ENCODE measurements around the gene PRSS50. TPM values are rescaled to one million over a fixed set of nuclear protein-coding genes. Genes with fewer than 3 reads are reported as not detected.
A peak's percentile ranks its signal among the peaks of the same experiment; 100 is the strongest.

The PRSS50 gene
- polyA plus RNA-seq, 1 donor from 2014 or later: not detected

DNA sequence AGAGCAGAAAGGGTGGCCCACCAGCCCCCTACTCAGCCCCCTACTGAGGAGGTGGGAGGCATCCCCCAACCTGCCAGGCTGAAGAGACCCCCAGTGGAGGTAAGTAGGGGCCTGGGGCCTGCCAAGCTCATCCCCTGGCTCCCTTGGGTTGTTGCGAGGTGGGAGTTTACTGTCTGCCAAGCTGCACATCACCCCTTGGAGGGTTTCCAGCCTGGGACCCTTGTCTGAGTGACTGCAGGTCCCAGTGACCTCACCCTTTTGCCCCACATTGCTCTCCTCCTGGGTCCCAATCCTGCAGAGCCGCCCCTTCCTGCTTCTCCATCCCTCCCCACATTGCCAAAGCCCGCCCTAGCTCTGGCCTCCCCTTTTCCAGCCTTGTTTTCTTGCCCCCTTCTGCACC lies 23.1 kb downstream of the PRSS50 start:
- H3K4me1 Mint-ChIP-seq: peaks cover 5 to 22% (median 14%) of the 10 kb centered on the region in 3 donors
- peak overlapping the region in 1 of 3 donors; percentile 39 for H3K27ac Mint-ChIP-seq
- peaks cover 5% of the 10 kb centered on the region for H3K27me3 Mint-ChIP-seq
- H3K4me3 Mint-ChIP-seq: peak overlapping the region in 2 of 4 donors; percentile 16 to 57
- H3K36me3 Mint-ChIP-seq: no peaks in the 10 kb centered on the region
- H3K9me3 Mint-ChIP-seq: peaks cover 0 to 2% (median 0%) of the 10 kb centered on the region in 3 donors

DNA sequence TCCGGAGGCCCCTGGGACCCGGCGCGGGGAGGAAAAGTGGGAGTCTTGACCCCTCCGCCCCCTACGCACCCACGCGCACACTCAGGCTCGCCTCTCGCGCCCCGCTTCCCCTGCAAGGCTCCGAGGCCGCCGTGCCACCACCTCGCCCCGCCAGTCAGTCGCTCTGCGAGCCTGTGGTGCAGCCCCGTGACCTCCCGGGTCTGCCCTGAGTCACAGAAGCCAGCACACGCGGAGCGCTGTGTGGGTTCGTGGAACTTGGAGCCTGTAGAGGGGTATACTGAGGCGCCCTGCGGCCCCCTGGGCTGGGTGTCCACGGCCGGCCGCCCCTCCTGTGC lies 23.8 kb downstream of the PRSS50 start:
- Mint-ChIP-seq H3K27me3 (peaks cover 5% of the 10 kb centered on the region), H3K9me3 (peaks cover 0 to 2% (median 0%) of the 10 kb centered on the region in 3 donors), H3K4me3 (peak overlapping the region in 3 of 4 donors; percentile 66 to 76 (median 70)), H3K27ac (no peak overlapping the region), H3K4me1 (peaks cover 5 to 22% (median 14%) of the 10 kb centered on the region in 3 donors), H3K36me3 (no peaks in the 10 kb centered on the region)

DNA sequence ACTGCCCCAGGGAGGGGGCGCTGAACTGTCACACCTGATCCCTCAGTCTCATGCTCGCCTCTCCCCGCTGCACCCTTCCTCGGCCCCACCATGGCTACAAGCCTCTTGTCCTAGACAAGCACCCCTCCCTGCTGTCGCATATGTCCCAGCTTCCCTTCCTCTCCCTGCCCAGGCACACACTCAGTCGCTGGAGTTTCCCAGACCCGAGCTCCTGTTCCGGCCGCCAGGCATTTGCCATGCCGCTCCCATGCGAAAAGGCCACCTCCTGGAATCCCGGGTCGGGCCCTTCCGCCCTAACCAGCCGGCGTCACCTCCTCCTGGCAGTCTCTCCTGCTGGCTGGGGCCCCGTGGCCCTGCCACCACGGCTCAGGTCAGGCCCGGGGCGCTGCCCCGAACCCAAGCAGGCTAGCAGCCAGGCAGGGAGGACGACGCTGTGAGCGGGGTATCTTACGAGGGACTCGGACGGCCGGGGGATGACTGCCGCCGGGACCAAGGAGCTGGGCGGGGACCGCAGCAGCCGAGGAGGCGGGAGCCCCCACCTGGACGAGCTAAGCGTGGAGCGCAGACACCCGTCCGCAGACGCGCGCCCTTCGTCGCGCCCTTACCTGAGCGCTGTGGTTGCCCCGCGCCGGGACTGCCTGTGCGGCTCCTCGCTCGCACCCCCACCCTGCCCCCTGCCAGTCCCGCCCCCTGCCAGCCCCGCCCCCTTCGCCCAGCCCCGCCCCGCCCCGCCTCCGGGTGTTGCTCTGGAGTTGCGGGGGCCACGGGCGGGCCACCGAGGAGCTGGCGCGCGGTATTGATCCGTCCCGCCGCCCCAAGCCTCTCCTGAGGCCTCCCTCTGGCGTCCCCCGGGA lies 24.4 kb downstream of the PRSS50 start, which contains the start of gene ALS2CL:
TSS of gene ALS2CL (minus strand) at position 642 of the 854 bp plus-strand sequence. CDS start 4,239 bp downstream, outside the sequence.
- H3K36me3 Mint-ChIP-seq: no peaks in the 10 kb centered on the region
- H3K9me3 Mint-ChIP-seq: peaks cover 0 to 2% (median 0%) of the 10 kb centered on the region in 3 donors
- peaks cover 5% of the 10 kb centered on the region for H3K27me3 Mint-ChIP-seq
- H3K4me3 Mint-ChIP-seq: peak within 1 kb of the TSS; percentile 83 to 92 (median 89)
- peak within 1 kb of the TSS in 2 of 3 donors; percentile 23 to 39 for H3K27ac Mint-ChIP-seq
- peaks cover 5 to 22% (median 14%) of the 10 kb centered on the region in 3 donors for H3K4me1 Mint-ChIP-seq

DNA sequence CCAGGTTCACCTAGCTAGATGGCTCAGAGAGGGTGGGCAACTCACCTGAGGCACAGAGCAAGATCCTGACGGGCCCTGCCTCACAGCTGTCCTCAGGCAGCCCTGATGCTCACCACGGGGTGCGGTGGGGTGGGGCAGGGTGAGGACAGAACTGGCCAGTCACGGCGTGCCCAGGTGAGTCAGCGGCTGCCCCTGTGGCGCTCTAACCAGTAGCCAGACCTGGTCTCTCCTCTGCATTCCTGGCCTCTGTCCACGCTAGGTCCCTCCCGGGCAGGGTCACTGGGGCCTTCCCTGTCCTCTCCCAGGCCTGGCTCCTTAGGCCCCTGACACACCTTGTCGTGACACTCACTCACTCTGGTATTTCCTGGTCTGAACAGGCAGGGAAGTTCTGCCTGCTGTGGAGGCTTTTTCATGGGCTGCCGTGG lies 25.1 kb downstream of the PRSS50 start:
- peaks cover 0 to 2% (median 0%) of the 10 kb centered on the region in 3 donors for H3K9me3 Mint-ChIP-seq
- H3K4me3 Mint-ChIP-seq: peak overlapping the region; percentile 83 to 92 (median 89)
- H3K27me3 Mint-ChIP-seq: peaks cover 5% of the 10 kb centered on the region
- H3K36me3 Mint-ChIP-seq: no peaks in the 10 kb centered on the region
- H3K27ac Mint-ChIP-seq: no peak overlapping the region
- H3K4me1 Mint-ChIP-seq: peaks cover 5 to 20% (median 14%) of the 10 kb centered on the region in 3 donors

DNA sequence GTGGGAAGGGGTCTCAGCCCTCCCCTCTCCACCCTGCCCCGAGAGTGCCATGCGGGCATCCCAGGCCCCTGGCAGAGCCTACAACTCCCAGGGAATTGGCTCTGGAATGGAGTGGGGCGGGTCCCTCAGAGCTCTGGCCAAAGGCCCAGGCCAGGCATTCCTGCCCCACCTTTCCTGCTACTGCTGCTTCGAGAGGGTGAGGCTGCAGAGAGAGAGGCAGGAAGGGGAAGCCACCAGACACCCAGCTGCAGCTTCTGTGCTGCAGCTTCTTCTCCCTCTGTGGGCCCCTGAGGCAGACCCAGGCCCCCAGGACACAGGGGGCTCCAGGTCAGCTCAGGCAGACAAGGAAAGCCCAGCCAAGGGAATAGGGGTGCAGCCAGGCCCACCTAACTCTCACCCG lies 26.9 kb downstream of the PRSS50 start:
- H3K36me3 Mint-ChIP-seq: no peaks in the 10 kb centered on the region
- H3K27me3 Mint-ChIP-seq: peaks cover 5% of the 10 kb centered on the region
- no peak overlapping the region for H3K27ac Mint-ChIP-seq
- H3K4me3 Mint-ChIP-seq: no peak overlapping the region
- peaks cover 0 to 2% (median 0%) of the 10 kb centered on the region in 3 donors for H3K9me3 Mint-ChIP-seq
- peaks cover 2 to 17% (median 13%) of the 10 kb centered on the region in 3 donors for H3K4me1 Mint-ChIP-seq

DNA sequence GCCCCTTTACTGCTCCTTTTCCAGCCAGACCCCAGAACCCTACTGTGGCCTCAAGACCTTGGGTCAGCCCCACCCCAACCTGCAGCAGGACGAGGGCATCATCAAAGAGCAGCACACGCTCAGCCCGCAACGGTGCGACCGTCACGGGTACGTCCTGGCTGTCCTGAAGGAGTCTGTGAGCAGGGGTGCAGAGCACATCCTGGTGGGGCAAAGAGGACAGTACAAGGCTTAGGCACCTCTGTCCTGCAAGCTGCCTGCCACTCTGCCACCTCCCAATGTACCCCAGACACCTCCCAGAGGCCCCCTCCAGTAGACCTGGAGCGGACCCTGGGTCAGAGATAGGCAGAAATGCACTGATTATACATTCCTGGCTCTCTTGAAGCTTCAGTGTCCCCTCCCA lies 32.2 kb downstream of the PRSS50 start:
- Mint-ChIP-seq H3K27me3 (peaks cover 5% of the 10 kb centered on the region), H3K36me3 (no peaks in the 10 kb centered on the region), H3K27ac (no peak overlapping the region), H3K4me3 (no peak overlapping the region), H3K4me1 (peaks cover 0 to 2% (median 0%) of the 10 kb centered on the region in 3 donors), H3K9me3 (peaks cover 0 to 2% (median 0%) of the 10 kb centered on the region in 3 donors)

DNA sequence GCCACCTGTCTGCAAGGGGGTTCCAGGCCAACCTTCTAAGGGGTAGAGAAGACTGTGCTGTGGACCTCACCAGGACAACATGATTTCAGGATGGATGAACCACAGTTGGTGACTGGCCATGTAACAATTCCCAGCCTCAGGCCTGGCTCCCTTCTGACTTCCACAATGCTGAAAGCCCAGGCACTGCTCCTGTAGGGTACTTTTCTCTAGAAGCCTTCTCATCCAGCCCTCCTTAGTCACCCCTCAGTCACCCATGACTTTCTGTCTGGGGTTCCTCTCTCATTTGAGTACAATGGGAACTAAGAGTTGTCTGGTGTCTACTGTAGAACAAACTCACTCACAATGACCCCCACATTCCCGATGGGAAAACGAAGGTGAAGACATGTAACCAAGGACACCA lies 32.8 kb downstream of the PRSS50 start:
- H3K27ac Mint-ChIP-seq: no peak overlapping the region
- peaks cover 0 to 2% (median 0%) of the 10 kb centered on the region in 3 donors for H3K9me3 Mint-ChIP-seq

DNA sequence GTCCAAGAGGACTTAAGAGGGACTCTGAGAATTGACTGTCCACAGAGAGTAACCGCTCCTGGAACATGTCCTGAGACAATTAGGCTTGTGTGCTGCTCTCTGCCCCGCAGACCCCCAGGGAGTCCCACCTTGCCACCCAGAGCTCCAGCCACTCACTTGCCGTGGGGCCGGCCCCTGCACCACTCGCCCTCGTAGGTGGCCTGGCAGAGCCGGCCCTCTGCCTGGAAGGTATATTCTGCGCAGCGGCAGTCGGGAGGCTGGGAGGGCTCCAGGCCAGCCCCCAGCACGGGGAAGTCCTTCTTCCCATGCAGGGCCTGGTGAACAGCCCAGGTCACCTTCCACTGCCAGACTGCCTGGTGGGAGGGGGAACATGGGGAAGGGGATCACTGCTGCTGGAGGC lies 34.7 kb downstream of the PRSS50 start:
- Mint-ChIP-seq H3K4me3 (no peak overlapping the region), H3K27me3 (peaks cover 9% of the 10 kb centered on the region), H3K4me1 (peaks cover 0 to 2% (median 0%) of the 10 kb centered on the region in 3 donors), H3K27ac (no peak overlapping the region), H3K36me3 (peaks cover 2% of the 10 kb centered on the region), H3K9me3 (no peaks in the 10 kb centered on the region)

More for the DNA sequence above, 32.8 kb downstream of the PRSS50 start:
- H3K27me3 Mint-ChIP-seq: peaks cover 4% of the 10 kb centered on the region
- peaks cover 0 to 2% (median 0%) of the 10 kb centered on the region in 3 donors for H3K4me1 Mint-ChIP-seq
- H3K36me3 Mint-ChIP-seq: no peaks in the 10 kb centered on the region
- no peak overlapping the region for H3K4me3 Mint-ChIP-seq

DNA sequence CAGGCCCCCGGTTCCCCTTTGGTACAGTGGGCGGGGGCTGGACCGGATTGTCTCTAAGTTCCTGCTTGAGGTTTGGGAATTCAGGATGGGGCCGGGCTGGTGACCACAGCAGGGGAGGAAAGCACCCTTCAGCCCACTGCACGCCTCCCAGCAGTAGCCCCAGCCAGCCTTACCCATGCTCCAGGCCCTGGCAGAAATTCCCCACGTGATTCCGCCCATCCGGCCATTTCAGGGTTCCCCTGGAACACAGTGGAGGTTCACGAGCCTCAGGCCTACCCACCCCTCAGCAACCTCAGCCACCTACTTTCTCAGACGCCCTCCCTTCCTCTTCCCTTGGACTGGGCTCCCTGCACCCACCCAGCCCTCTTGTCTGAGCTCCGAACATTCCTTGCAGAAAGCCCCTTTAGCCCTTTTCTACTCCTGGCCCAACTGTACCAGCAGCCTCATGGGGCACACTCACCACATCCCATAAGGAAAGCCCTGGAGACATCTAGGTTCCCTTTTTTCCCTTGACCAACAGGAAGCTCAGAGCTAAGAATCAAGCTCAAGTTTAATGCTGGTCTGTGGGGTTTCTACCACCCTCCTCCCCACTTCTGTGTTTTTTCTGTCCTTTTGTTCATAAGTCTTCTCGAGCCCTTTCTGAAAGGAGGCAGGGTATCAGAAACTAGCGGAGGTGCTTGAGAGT lies 35.7 kb downstream of the PRSS50 start:
- Mint-ChIP-seq H3K9me3 (no peaks in the 10 kb centered on the region), H3K4me1 (peaks cover 0 to 2% (median 0%) of the 10 kb centered on the region in 3 donors), H3K4me3 (no peak overlapping the region), H3K27me3 (peaks cover 9% of the 10 kb centered on the region), H3K27ac (no peak overlapping the region), H3K36me3 (peaks cover 2% of the 10 kb centered on the region)

DNA sequence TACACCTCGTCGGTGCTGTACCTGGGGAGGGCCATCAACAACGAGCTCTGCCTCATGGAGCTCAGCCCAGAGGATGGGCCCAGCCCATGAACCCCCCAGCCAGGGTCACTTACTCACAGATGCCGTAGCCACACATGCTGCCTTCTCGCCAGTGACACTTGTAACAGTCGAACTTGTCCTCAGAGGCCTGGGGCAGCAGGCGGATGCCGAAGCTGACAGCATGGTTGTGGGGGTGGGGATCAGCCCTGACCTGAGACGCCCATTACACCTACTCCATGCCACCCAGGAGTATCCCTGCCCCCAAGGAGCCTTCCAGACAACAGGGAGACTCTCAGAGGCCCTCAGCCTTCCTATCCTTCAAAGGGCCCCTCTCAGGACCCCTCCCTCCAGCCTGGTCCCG lies 36.3 kb downstream of the PRSS50 start:
- Mint-ChIP-seq H3K36me3 (peaks cover 2% of the 10 kb centered on the region), H3K9me3 (no peaks in the 10 kb centered on the region), H3K4me1 (peaks cover 0 to 2% (median 0%) of the 10 kb centered on the region in 3 donors), H3K4me3 (no peak overlapping the region), H3K27ac (no peak overlapping the region), H3K27me3 (peaks cover 9% of the 10 kb centered on the region)

DNA sequence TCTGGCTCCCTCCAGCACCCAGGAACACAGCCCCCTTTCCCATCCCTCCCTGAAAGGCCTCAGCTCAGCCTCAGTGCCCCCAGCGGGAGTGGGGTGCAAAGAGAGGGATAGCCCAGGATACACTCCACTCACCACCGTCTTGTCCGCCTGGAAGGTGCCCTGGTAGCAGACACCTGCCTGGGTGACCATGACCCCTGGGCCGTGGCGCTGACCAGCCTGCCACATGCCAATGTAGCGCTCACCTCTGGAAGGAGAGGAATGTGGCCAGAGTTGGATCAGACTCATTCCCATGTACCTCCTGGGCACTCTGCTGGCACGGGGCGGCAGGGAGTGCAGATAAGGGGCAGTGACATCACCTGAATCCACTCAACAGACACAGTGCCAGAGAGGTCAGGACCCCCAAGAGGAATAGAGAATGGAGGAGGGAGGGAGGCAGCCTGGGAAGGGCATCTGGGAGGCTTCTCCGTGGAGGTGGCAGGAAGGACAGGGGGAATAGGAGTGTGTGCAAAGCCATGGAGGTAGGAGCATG lies 37.3 kb downstream of the PRSS50 start:
- Mint-ChIP-seq H3K9me3 (no peaks in the 10 kb centered on the region), H3K27ac (peak overlapping the region in 1 of 3 donors; percentile 41)

DNA sequence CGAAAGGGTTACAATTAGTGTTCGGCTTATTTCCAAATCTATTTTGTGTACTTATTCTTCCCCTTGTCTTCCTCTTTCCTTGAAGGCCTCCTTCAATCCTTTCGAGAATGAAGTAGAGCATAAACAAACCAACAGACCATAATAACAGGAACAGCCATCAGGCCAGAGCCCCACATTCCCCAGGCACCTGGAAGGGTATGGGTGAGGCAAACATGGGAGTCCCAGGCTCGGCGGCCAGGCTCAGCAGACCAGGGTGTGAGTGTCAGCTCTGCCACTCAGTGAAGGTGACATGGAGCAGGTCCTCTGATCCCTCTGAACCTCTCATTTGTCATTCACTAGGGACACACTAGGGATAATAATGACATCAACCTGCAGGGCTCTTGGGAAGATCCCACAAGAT lies 38.0 kb downstream of the PRSS50 start:
- Mint-ChIP-seq H3K4me3 (no peak overlapping the region), H3K27me3 (peaks cover 4% of the 10 kb centered on the region), H3K27ac (no peak overlapping the region), H3K9me3 (no peaks in the 10 kb centered on the region), H3K4me1 (peaks cover 0 to 2% (median 0%) of the 10 kb centered on the region in 3 donors), H3K36me3 (peaks cover 2% of the 10 kb centered on the region)

More for the DNA sequence above, 37.3 kb downstream of the PRSS50 start:
- Mint-ChIP-seq H3K4me1 (peaks cover 0 to 2% (median 0%) of the 10 kb centered on the region in 3 donors), H3K36me3 (peaks cover 2% of the 10 kb centered on the region), H3K4me3 (no peak overlapping the region), H3K27me3 (peaks cover 9% of the 10 kb centered on the region)

DNA sequence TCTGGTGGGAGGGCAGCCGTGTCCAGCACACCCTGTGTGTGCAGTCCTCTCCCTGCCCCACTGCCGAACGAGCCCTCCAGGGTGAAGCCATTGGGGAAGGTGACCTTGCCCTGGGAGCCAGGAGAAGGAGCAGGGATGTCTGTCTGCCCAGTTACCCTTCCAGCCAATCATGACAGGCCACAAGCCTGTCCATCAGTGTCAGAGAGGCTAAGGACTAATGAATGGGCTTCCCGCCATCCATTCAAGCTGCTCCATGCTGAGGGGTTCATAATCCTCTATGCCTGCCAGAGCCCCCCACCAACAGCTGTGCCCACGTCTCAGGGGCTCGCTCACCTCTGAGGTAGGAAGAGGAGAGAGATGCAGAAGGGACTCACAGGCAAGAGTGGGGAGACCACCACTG lies 39.4 kb downstream of the PRSS50 start:
- Mint-ChIP-seq H3K27me3 (peaks cover 4% of the 10 kb centered on the region), H3K36me3 (peaks cover 2% of the 10 kb centered on the region), H3K4me1 (peaks cover 0 to 2% (median 0%) of the 10 kb centered on the region in 3 donors), H3K9me3 (no peaks in the 10 kb centered on the region), H3K27ac (no peak overlapping the region), H3K4me3 (no peak overlapping the region)

DNA sequence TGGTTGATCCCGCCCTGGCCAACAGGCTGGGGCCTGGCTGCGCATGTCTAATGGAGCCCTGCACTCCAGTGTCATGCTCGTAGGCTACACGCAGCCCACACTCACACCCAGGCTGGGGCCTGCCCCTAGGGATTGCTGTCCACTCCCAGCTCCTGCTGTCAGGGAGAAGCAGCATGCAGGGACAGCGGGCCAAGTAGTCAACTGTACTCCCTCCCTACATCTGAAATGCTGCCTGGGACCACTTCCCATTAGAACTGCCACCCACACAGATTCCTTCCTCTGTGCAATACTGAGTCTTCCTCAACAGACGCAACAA lies 40.3 kb downstream of the PRSS50 start:
- Mint-ChIP-seq H3K36me3 (peaks cover 2% of the 10 kb centered on the region), H3K9me3 (no peaks in the 10 kb centered on the region), H3K27ac (no peak overlapping the region), H3K4me3 (no peak overlapping the region), H3K27me3 (peaks cover 4% of the 10 kb centered on the region), H3K4me1 (peaks cover 0 to 2% (median 0%) of the 10 kb centered on the region in 3 donors)

All from IgD-negative memory B cell (primary cell).